GM21360 (cell line): ENCODE measurements around the gene ZNF239.
"Not testable (repeated sequence)": the region's sequence is repeated elsewhere in the genome, so short reads cannot be mapped to it uniquely, and the experiment has no call there.

Source experiments
- ATAC-seq: cut with Tn5 transposase; IDR thresholded peaks from one replicate; pipeline ENCODE4 v1.9.1; 2021; ENCODE audit warnings: mild to moderate bottlenecking, moderate library complexity; ENCODE audit not compliant: unreplicated experiment

ZNF239 gene

GRCh38 chr10:43574001-43574892 is at the start of gene ZNF239:
Gene ZNF239 (minus strand): TSS chr10:43574616. CDS start chr10:43558079, 16,537 bp downstream.
- ATAC-seq = peak; percentile 72

GRCh38 chr10:43623351-43623750 is 48.9 kb upstream of the ZNF239 start:
- no peak for ATAC-seq

GRCh38 chr10:43622038-43622437 is 47.6 kb upstream of the ZNF239 start:
- no peak for ATAC-seq

- no peak for ATAC-seq
Observed at GRCh38 chr10:43619368-43619767, 45.0 kb upstream of the ZNF239 start.

GRCh38 chr10:43616697-43617370 is 42.4 kb upstream of the ZNF239 start:
- ATAC-seq = no peak

GRCh38 chr10:43610636-43611035 is 36.2 kb upstream of the ZNF239 start:
- no peak for ATAC-seq

GRCh38 chr10:43607199-43607573 is 32.8 kb upstream of the ZNF239 start:
- ATAC-seq = no peak

GRCh38 chr10:43606323-43607198 is 32.1 kb upstream of the ZNF239 start, which contains the start of gene ZNF485:
Gene ZNF485 (plus strand): TSS chr10:43606438. CDS start chr10:43607051, 613 bp downstream.
- ATAC-seq = peak; percentile 96

- no peak for ATAC-seq
Observed at GRCh38 chr10:43605850-43606322, 31.5 kb upstream of the ZNF239 start.

GRCh38 chr10:43601576-43601975 is 27.2 kb upstream of the ZNF239 start:
- ATAC-seq = not testable (repeated sequence)

GRCh38 chr10:43599333-43599732 is 24.9 kb upstream of the ZNF239 start:
- ATAC-seq = no peak

GRCh38 chr10:43598446-43598845 is 24.0 kb upstream of the ZNF239 start:
- ATAC-seq = no peak

- no peak for ATAC-seq
Observed at GRCh38 chr10:43596546-43596945, 22.1 kb upstream of the ZNF239 start.

- peak; percentile 58 for ATAC-seq
Observed at GRCh38 chr10:43595739-43596298, 21.4 kb upstream of the ZNF239 start.

GRCh38 chr10:43594944-43595589 is 20.7 kb upstream of the ZNF239 start:
- ATAC-seq = peak; percentile 94

GRCh38 chr10:43591303-43591904 is 17.0 kb upstream of the ZNF239 start:
- no peak for ATAC-seq

GRCh38 chr10:43586730-43587115 is 12.3 kb upstream of the ZNF239 start:
- ATAC-seq = not testable (repeated sequence)

GRCh38 chr10:43585981-43586729 is 11.7 kb upstream of the ZNF239 start:
- ATAC-seq = no peak

GRCh38 chr10:43585046-43585445 is 10.6 kb upstream of the ZNF239 start:
- ATAC-seq = no peak
